ENCODE measurements around the gene GRK4.
"Not testable (repeated sequence)": the region's sequence is repeated elsewhere in the genome, so short reads cannot be mapped to it uniquely, and the experiment has no call there.

- TF ChIP-seq PAX5 (IDR thresholded peaks at IDR 0.05; ENCODE audit: insufficient read depth, low read length, severe bottlenecking); POLR2A (IDR thresholded peaks at IDR 0.05; ENCODE audit: low read depth, low read length); POLR2AphosphoS5 (IDR thresholded peaks at IDR 0.05; ENCODE audit: low read depth, low read length); TAF1 (IDR thresholded peaks at IDR 0.05; ENCODE audit: low read depth, low read length); POU2F2 (IDR thresholded peaks at IDR 0.05; ENCODE audit: low read depth, low read length): not testable (repeated sequence)
Observed at GRCh38 chr4:2918300-2918699, 45.1 kb upstream of the GRK4 start.
